HG03025 (cell line): Measurements from ENCODE around the gene PPP4R3B.
"Not testable (repeated sequence)": the region's sequence is repeated elsewhere in the genome, so short reads cannot be mapped to it uniquely, and the experiment has no call there.

Source experiments
- ATAC-seq: cut with Tn5 transposase; IDR thresholded peaks from one replicate; pipeline ENCODE4 v1.9.1; 2021; ENCODE audit warnings: mild to moderate bottlenecking, moderate library complexity; ENCODE audit not compliant: unreplicated experiment, low FRiP score

Gene PPP4R3B

GRCh38 chr2:55598056-55598795 lies 19.2 kb downstream of the PPP4R3B start:
- no peak for ATAC-seq

GRCh38 chr2:55596795-55597194 lies 20.6 kb downstream of the PPP4R3B start:
- ATAC-seq, result not testable (repeated sequence)

- no peak for ATAC-seq
Observed at GRCh38 chr2:55595536-55595935, 21.9 kb downstream of the PPP4R3B start.

GRCh38 chr2:55592130-55592529 lies 25.3 kb downstream of the PPP4R3B start:
- ATAC-seq, result no peak

- no peak for ATAC-seq
Observed at GRCh38 chr2:55590810-55591440, 26.5 kb downstream of the PPP4R3B start.

GRCh38 chr2:55585451-55586080 lies 31.9 kb downstream of the PPP4R3B start:
- ATAC-seq, result no peak

GRCh38 chr2:55581874-55582547 lies 35.4 kb downstream of the PPP4R3B start:
- ATAC-seq, result no peak

GRCh38 chr2:55581435-55581834 lies 36.0 kb downstream of the PPP4R3B start:
- no peak for ATAC-seq

- not testable (repeated sequence) for ATAC-seq
Observed at GRCh38 chr2:55569002-55569401, 48.4 kb downstream of the PPP4R3B start.

- ATAC-seq, result no peak
Observed at GRCh38 chr2:55567298-55567697, 50.1 kb downstream of the PPP4R3B start.

- no peak for ATAC-seq
Observed at GRCh38 chr2:55565613-55566012, 51.8 kb downstream of the PPP4R3B start.

GRCh38 chr2:55560855-55561254 lies 56.6 kb downstream of the PPP4R3B start:
- no peak for ATAC-seq

GRCh38 chr2:55556809-55557208 lies 60.6 kb downstream of the PPP4R3B start:
- no peak for ATAC-seq

GRCh38 chr2:55555977-55556376 lies 61.4 kb downstream of the PPP4R3B start:
- ATAC-seq, result no peak

- no peak for ATAC-seq
Observed at GRCh38 chr2:55553321-55553720, 64.1 kb downstream of the PPP4R3B start.

GRCh38 chr2:55550368-55551102 lies 66.9 kb downstream of the PPP4R3B start:
- ATAC-seq, result no peak

- not testable (repeated sequence) for ATAC-seq
Observed at GRCh38 chr2:55547679-55548078, 69.7 kb downstream of the PPP4R3B start.

GRCh38 chr2:55547001-55547400 lies 70.4 kb downstream of the PPP4R3B start:
- ATAC-seq, result no peak

GRCh38 chr2:55530539-55531081 lies 86.8 kb downstream of the PPP4R3B start:
- ATAC-seq, result no peak

- no peak for ATAC-seq
Observed at GRCh38 chr2:55526174-55526573, 91.2 kb downstream of the PPP4R3B start.
